Caco-2 (cell line): ENCODE results near the gene GBP7. TPM values are rescaled to one million over a fixed set of nuclear protein-coding genes. Genes with fewer than 3 reads are reported as not detected.

ENCODE experiments used
- BruUV-seq: library from RNA; stranded (reverse); fragments of 400-500 nt; replicated peaks from 2 replicates; lab custom pipeline; 2021; lab: Mats Ljungman, UMichigan
- CTCF ChIA-PET: fragments of 300-600 bp; sonication (Branson Sonifier 250); formaldehyde crosslinking; loops from one replicate; lab custom pipeline; 2022; ENCODE audit warnings: antibody characterized with exemption; lab: Charles Lee
- POLR2A ChIA-PET: fragments of 300-600 bp; sonication (Branson Sonifier 250); formaldehyde crosslinking; loops from one replicate; lab custom pipeline; 2022; ENCODE audit warnings: antibody characterized with exemption; lab: Charles Lee
- DNase-seq, 2 experiments: peaks; one replicate each; pipeline versions ENCODE4 v3.0.0 to v3.0.0-alpha.2; 2020 to 2022
- H3K27me3 ChIP-seq: replicated peaks from 2 replicates; pipeline ENCODE4 v1.6.0; 2011; ENCODE audit warnings: low read length; ENCODE audit not compliant: control insufficient read depth, insufficient read depth
- H3K36me3 ChIP-seq: 2 replicates; pipeline ENCODE4 v1.5.1; 2011; ENCODE audit warnings: low read length; ENCODE audit not compliant: control insufficient read depth, insufficient read depth
- H3K4me1 ChIP-seq: fragments of 250-450 bp; sonication (Bioruptor Pico); 2 replicates; pipeline ENCODE4 v1.5.1; 2020; ENCODE audit warnings: mild to moderate bottlenecking
- H3K4me3 ChIP-seq: 2 replicates; pipeline ENCODE4 v1.5.1; 2011; ENCODE audit warnings: low read depth, mild to moderate bottlenecking, control low read depth, low read length
- H3K9me3 ChIP-seq: fragments of 250-450 bp; sonication (Bioruptor Pico); 2 replicates; pipeline ENCODE4 v1.5.1; 2020; ENCODE audit warnings: mild to moderate bottlenecking, moderate library complexity
- H3K27ac Mint-ChIP-seq: one replicate; pipeline ENCODE4 v1.8.0; 2022; ENCODE audit warnings: mixed read lengths; ENCODE audit not compliant: unreplicated experiment
- H3K27me3 Mint-ChIP-seq: one replicate; pipeline ENCODE4 v1.8.0; 2022; ENCODE audit warnings: mixed read lengths; ENCODE audit not compliant: insufficient read depth, unreplicated experiment
- H3K36me3 Mint-ChIP-seq: one replicate; pipeline ENCODE4 v1.8.0; 2022; ENCODE audit warnings: mild to moderate bottlenecking, mixed read lengths; ENCODE audit not compliant: insufficient read depth, unreplicated experiment
- H3K4me1 Mint-ChIP-seq: one replicate; pipeline ENCODE4 v1.8.0; 2022; ENCODE audit warnings: low read depth, mixed read lengths; ENCODE audit not compliant: unreplicated experiment
- H3K4me3 Mint-ChIP-seq: one replicate; pipeline ENCODE4 v1.8.0; 2022; ENCODE audit warnings: mild to moderate bottlenecking, moderate library complexity, mixed read lengths; ENCODE audit not compliant: unreplicated experiment
- H3K9me3 Mint-ChIP-seq: one replicate; pipeline ENCODE4 v1.8.0; 2022; ENCODE audit warnings: mixed read lengths; ENCODE audit not compliant: unreplicated experiment
- CTCF ChIP-seq, 2 experiments: fragments of 200-600 bp in 1 of 2; IDR thresholded peaks; 1 replicate in 1 of 2; 2 replicates in 1 of 2; pipeline versions ENCODE4 v1.5.1 to v1.8.0; 2011 to 2022; ENCODE audit warnings: antibody characterized with exemption in 1 of 2, control low read depth in 1 of 2, inconsistent platforms in 1 of 2, low read depth in 1 of 2, low read length in 1 of 2, mild to moderate bottlenecking in 1 of 2, moderate library complexity in 1 of 2; ENCODE audit not compliant: insufficient read depth in 1 of 2, severe bottlenecking in 1 of 2, unreplicated experiment in 1 of 2
- intact Hi-C: fragments of 100-400 bp; cut with micrococcal nuclease; formaldehyde crosslinking; loops from one replicate; pipeline ENCODE4 v1.10.0; 2022; ENCODE audit not compliant: unreplicated experiment
- total RNA-seq: library from RNA; stranded (reverse); gene quantifications from 2 replicates; pipeline ENCODE4 v1.2.3, GENCODE V29; 2022

The GBP7 gene
- total RNA-seq, 1 experiment from 2014 or later: not detected

GRCh38 chr1:89213347-89213746, 37.5 kb upstream of the GBP7 start:
- POLR2A ChIA-PET: no interaction called here
- H3K4me1 Mint-ChIP-seq: no peaks in the 10 kb centered on the region
- no peaks in the 10 kb centered on the region for H3K27me3 ChIP-seq
- no peaks in the 10 kb centered on the region for H3K4me1 ChIP-seq
- CTCF ChIA-PET: no interaction called here
- no TSS peak for BruUV-seq
- no peaks in the 10 kb centered on the region for H3K36me3 Mint-ChIP-seq
- TF ChIP-seq CTCF (IDR thresholded peaks at IDR 0.05; ENCODE audit: insufficient read depth in 1 of 2, low read depth in 1 of 2, low read length in 1 of 2, severe bottlenecking in 1 of 2, unreplicated experiment in 1 of 2): no peak
- H3K9me3 ChIP-seq: no peaks in the 10 kb centered on the region
- no peaks in the 10 kb centered on the region for H3K27me3 Mint-ChIP-seq
- H3K9me3 Mint-ChIP-seq: peaks cover 9% of the 10 kb centered on the region
- intact Hi-C loops: no loop called here
- no peak overlapping the region for H3K4me3 Mint-ChIP-seq
- H3K36me3 ChIP-seq: no peaks in the 10 kb centered on the region
- H3K4me3 ChIP-seq: no peak overlapping the region
- no peak overlapping the region for H3K27ac Mint-ChIP-seq
- no peak for DNase-seq

- ChIA-PET POLR2A (no interaction called here), CTCF (no interaction called here)
- H3K9me3 Mint-ChIP-seq: peaks cover 21% of the 10 kb centered on the region
- H3K27ac Mint-ChIP-seq: no peak overlapping the region
- H3K4me1 Mint-ChIP-seq: no peaks in the 10 kb centered on the region
- Histone ChIP-seq H3K4me3 (no peak overlapping the region), H3K36me3 (no peaks in the 10 kb centered on the region), H3K27me3 (no peaks in the 10 kb centered on the region), H3K4me1 (no peaks in the 10 kb centered on the region), H3K9me3 (no peaks in the 10 kb centered on the region)
- intact Hi-C loops: no loop called here
- no TSS peak for BruUV-seq
- no peak overlapping the region for H3K4me3 Mint-ChIP-seq
- no peaks in the 10 kb centered on the region for H3K36me3 Mint-ChIP-seq
- no peaks in the 10 kb centered on the region for H3K27me3 Mint-ChIP-seq
- TF ChIP-seq CTCF (IDR thresholded peaks at IDR 0.05; ENCODE audit: insufficient read depth in 1 of 2, low read depth in 1 of 2, low read length in 1 of 2, severe bottlenecking in 1 of 2, unreplicated experiment in 1 of 2): no peak
- no peak for DNase-seq
These were observed 35.3 kb upstream of the GBP7 start for GRCh38 chr1:89211035-89211634.

- Mint-ChIP-seq H3K27me3 (no peaks in the 10 kb centered on the region), H3K27ac (no peak overlapping the region), H3K9me3 (peaks cover 21% of the 10 kb centered on the region), H3K36me3 (no peaks in the 10 kb centered on the region), H3K4me1 (no peaks in the 10 kb centered on the region), H3K4me3 (no peak overlapping the region)
- POLR2A ChIA-PET: no interaction called here
- no peaks in the 10 kb centered on the region for H3K27me3 ChIP-seq
- CTCF ChIA-PET: no interaction called here
- no TSS peak for BruUV-seq
- intact Hi-C loops: no loop called here
- no peak overlapping the region for H3K4me3 ChIP-seq
- no peak for DNase-seq
- no peaks in the 10 kb centered on the region for H3K4me1 ChIP-seq
- TF ChIP-seq CTCF (IDR thresholded peaks at IDR 0.05; ENCODE audit: insufficient read depth in 1 of 2, low read depth in 1 of 2, low read length in 1 of 2, severe bottlenecking in 1 of 2, unreplicated experiment in 1 of 2): no peak
- H3K36me3 ChIP-seq: no peaks in the 10 kb centered on the region
- H3K9me3 ChIP-seq: no peaks in the 10 kb centered on the region
These were observed 30.6 kb upstream of the GBP7 start for GRCh38 chr1:89206373-89206772.
